ENCODE results near the gene MRPS33.
"Not testable (repeated sequence)": the region's sequence is repeated elsewhere in the genome, so short reads cannot be mapped to it uniquely, and the experiment has no call there.

Gene MRPS33

GRCh38 chr7:141014524-141015395, at the start of gene MRPS33:
Gene MRPS33, minus strand, starts transcription at chr7:141014952. Its CDS starts 4,319 bp downstream, at chr7:141010633.
- peak; percentile 97 for DNase-seq

- DNase-seq, result no peak
These were observed 43.0 kb upstream of the MRPS33 start for GRCh38 chr7:141057788-141058187.

- DNase-seq, result no peak
These were observed 40.4 kb upstream of the MRPS33 start for GRCh38 chr7:141055146-141055545.

GRCh38 chr7:141053626-141054025, 38.9 kb upstream of the MRPS33 start:
- DNase-seq, result no peak

DNA sequence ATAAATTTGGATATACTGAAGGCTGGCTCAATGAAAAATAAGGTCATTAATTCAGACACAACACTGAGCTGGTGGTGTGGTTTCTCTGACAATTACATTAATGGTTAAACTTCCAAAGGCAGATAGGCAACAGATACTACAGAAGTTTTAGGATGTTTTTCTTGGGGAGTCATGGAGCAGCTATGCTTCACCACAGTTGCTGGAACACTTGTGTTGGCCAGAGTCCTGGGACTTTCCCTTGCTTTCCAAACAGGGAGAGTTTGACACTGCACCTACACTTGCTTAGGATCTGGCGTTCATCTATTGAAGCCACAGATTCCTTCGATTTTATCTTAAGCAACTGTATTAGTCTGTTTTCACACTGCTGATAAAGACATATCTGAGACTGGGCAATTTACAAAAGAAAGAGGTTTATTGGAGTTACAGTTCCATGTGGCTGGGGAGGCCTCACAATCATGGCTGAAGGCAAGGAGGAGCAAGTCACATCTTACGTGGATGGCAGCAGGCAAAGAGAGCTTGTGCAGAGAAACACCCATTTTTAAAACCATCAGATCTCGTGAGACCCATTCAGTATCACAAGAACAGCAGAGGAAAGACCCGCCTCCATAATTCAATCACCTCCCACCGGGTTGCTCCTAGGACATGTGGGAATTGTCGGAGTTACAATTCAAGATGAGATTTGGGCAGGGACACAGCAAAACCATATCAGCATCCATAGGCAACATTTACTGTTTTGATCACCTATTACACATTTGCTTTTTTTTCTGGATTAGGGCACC, 31.3 kb upstream of the MRPS33 start:
- no peak for DNase-seq

DNA sequence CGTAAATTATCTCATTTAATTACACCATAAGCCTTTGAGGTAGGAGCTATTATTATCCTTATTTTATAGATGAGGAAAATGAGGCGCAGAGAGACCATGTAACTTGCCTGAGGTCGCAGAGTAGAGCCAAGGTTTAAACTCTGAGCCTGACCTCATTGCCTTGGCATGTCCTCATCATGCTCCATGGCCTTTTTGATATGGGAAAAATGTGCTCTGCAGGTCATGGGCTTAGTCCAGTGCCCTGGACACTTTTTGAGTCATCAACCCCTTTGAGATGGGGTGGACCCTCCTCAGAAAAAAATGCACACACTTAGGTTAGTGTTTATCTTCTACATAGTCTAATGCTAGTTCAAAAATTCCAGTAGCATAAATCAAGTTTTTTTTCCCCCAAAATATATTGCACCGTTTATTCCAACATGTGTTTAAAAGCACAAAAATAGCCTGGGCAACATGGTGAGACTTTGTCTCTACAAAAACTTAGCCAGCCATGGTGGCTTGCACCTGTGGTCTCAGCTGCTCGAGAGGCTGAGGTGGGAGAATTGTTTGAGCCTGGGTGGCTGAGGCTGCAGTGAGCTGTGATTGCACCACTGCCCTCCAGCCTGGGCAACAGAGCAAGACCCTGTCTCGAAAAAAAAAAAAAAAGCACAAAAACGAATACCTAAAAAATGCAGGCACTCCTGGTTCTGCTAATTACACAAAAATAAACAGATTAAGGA, 30.5 kb upstream of the MRPS33 start:
- DNase-seq, result no peak

GRCh38 chr7:141043616-141044015, 28.9 kb upstream of the MRPS33 start:
- no peak for DNase-seq

DNA sequence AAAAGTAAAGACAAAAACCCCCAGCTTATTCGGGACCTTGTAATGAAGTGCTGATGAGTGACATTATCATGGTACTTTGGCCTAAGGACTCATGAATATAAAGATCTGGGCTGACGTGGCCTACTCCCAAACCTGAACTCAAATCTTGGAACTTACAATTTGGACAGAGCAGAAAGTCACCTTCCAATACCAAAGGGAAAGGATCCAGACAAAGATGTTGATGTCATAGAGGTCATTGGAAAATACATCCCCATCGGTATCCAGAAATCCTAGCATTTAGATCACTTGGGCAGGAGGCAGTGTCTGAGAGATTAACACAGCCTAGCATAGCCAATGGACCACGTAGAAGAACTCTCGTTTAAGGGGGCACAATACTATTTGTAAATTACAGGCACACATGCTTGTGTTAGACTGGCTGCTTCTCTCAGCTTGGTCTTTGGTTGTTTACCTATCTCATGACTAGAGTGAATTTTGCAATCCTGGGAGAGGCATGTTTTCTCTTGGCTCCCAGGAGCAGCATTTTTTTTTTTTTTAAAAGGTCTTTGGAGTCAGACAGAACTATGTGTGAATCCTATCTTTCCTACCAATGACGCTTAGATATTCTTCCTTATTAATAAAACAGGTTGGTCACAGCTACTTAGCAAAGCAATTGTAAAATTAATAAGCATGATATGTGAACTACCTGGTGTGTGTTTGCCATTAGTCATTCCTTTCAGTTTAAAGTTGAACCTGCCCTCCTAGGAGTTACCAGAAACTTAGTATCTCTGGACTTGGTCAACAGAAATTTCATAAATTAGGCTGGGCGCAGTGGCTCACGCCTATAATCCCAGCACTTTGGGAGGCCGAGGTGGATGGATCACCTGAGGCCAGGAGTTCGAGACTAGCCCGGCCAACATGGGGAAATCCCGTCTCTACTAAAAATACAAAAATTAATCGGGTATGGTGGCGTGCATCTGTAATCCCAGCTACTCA, 27.8 kb upstream of the MRPS33 start:
- no peak for DNase-seq

GRCh38 chr7:141039376-141039775, 24.6 kb upstream of the MRPS33 start:
- DNase-seq, result no peak

DNA sequence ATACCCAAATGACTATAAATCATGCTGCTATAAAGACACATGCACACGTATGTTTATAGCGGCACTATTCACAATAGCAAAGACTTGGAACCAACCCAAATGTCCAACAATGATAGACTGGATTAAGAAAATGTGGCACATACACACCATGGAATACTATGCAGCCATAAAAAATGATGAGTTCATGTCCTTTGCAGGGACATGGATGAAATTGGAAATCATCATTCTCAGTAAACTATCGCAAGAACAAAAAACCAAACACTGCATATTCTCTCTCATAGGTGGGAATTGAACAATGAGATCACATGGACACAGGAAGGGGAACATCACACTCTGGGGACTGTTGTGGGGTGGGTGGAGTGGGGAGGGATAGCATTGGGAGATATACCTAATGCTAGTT, 23.3 kb upstream of the MRPS33 start:
- DNase-seq, result not testable (repeated sequence)

- not testable (repeated sequence) for DNase-seq
These were observed 18.0 kb upstream of the MRPS33 start for GRCh38 chr7:141032539-141033323.

DNA sequence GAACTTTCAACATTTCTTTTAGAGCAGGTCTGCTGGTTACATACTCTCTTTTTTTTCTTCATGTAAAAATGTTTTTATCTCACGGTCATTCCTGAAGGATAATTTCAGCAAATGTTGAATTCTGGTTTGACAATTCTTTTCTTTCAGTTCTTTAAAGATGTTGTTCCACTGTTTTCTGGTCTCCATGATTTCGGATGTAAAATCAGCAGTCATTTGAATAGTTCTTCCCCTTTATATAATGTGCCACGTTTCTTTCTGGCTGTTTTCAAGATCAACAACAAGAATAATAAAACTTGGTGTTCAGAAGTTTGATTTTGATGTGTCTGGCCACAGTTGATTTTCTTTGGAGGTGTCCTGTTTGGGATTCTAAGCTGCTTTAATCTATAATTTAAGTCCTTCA, 14.0 kb upstream of the MRPS33 start:
- DNase-seq, result no peak

GRCh38 chr7:141027043-141027442, 12.3 kb upstream of the MRPS33 start:
- no peak for DNase-seq

DNA sequence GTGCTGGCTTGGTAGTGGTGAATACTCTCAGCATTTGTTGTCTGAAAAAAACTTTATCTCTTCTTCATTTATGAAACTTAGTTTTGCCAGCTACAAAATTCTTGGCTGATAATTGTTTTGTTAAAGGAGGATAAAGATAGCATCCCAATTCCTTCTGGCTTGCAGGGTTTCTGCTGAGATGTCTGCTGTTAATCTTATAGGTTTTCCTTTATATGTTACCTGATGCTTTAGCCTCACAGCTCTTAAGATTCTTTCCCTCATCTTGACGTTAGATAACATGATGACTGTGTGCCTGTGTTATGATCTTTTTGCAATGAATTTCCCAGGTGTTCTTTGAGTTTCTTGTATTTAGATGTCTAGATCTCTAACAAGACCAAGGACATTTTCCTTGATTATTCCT, 9.9 kb upstream of the MRPS33 start:
- DNase-seq, result no peak

GRCh38 chr7:141023295-141023694, 8.5 kb upstream of the MRPS33 start:
- DNase-seq, result no peak

- DNase-seq, result no peak
These were observed 2.8 kb upstream of the MRPS33 start for GRCh38 chr7:141017555-141017954.

DNA sequence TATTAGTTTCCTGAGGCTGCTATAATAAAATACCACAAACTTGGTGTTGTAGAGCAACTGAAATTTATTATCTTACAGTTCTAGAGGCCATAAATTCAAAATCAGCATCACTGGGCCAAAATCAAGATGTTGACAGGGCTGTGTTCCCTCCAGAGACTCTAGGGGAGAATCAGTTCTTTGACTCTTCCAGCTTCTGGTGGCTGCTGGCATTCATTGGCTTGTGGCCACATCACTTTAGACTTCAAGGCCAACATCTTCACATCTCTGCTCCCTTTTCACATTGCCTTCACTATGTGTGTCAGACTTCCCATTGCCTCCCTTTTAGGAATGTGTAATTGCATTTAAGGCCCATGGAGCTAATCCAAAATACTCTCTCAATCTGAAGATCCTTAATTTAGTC, 1.6 kb upstream of the MRPS33 start:
- no peak for DNase-seq

DNA sequence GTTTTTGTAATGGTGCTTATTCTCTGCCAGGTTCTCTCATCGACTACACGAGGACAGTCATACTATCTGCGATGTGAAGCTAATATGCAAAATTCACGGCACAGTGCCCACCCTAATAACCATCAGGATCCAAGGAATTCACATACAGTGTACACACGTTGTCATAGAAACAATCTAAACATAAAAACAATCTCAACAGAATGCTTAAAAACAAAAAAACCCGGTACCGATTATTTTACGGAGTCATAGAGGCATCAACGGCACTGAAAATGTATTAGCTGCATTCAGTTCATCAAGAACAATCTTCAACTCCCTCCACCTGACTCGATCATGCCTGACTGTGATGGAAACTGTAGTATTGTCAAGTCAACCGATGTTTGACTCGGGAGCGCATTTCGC, 628 bp downstream of the MRPS33 start:
- peak; percentile 38 for DNase-seq

DNA sequence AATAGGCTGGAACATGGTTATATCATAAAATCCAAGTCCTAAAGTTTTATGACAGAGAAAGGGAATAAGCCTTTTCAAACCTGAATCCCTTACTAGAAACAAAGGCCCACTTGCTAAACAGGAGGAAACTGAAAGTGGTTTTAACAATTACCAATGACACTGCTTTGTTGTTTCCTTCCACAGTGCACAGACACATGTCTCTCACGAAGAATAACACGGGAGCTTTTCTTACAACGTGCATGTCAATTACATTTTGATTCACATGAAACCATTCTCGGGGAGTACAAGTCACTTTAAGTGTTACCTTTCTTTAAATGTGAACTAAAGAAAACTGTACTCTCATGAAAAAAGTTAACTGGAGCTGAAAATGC, 1.4 kb downstream of the MRPS33 start:
- no peak for DNase-seq

- DNase-seq, result no peak
These were observed 1.9 kb downstream of the MRPS33 start for GRCh38 chr7:141012696-141013344.
